Natural killer cell treated with Interleukin-12 subunit alpha and Interleukin-12 subunit beta and Interleukin-15 and Interleukin-18, amount 100 ng/mL, for 72 hours (primary cell): ENCODE data around the gene TRMO. TPM values are rescaled to one million over a fixed set of nuclear protein-coding genes. Genes with fewer than 3 reads are reported as not detected.
A peak's percentile ranks its signal among the peaks of the same experiment; 100 is the strongest.

Experiments used
- ATAC-seq, 2 donors: fragments of 150-1000 bp; cut with Tn5 transposase in 1 of 2; sonication (Bioruptor Pico), chemical (Tn5 transposase) in 1 of 2; 2 replicates each; pipeline ENCODE4 v1.10.0; 2021
- DNase-seq: peaks from one replicate; pipeline ENCODE4 v3.0.0; 2022; ENCODE audit warnings: low spot score
- H3K27ac Mint-ChIP-seq, 2 donors: 1 replicate in 1 of 2; 2 replicates in 1 of 2; pipeline ENCODE4 v1.8.0; 2022; ENCODE audit warnings: mixed read lengths in 2 of 2, mild to moderate bottlenecking in 1 of 2, moderate library complexity in 1 of 2
- H3K27me3 Mint-ChIP-seq, 2 donors: 1 replicate in 1 of 2; 2 replicates in 1 of 2; pipeline ENCODE4 v1.8.0; 2022; ENCODE audit warnings: mixed read lengths in 2 of 2
- H3K36me3 Mint-ChIP-seq: one replicate; pipeline ENCODE4 v1.8.0; 2022; ENCODE audit warnings: mixed read lengths
- H3K4me1 Mint-ChIP-seq, 2 donors: 1 replicate in 1 of 2; 2 replicates in 1 of 2; pipeline ENCODE4 v1.8.0; 2022; ENCODE audit warnings: low read depth in 2 of 2, mixed read lengths in 2 of 2, mild to moderate bottlenecking in 1 of 2
- H3K4me3 Mint-ChIP-seq: one replicate; pipeline ENCODE4 v1.8.0; 2022; ENCODE audit warnings: mixed read lengths
- H3K9me3 Mint-ChIP-seq: 2 replicates; pipeline ENCODE4 v1.8.0; 2022; ENCODE audit warnings: mixed read lengths
- total RNA-seq, 2 donors: library from RNA; stranded (reverse); gene quantifications; one replicate each; pipeline ENCODE4 v1.2.3, GENCODE V29; 2022

TRMO gene
- total RNA-seq, 2 donors from 2014 or later = 13.8 to 18.2 TPM

- H3K4me1 Mint-ChIP-seq = peaks cover 12 to 17% of the 10 kb centered on the region in 2 donors
- no peak overlapping the region for H3K4me3 Mint-ChIP-seq
- DNase-seq = no peak
These were observed 11.1 kb upstream of the TRMO start for GRCh38 chr9:97933297-97933998.

GRCh38 chr9:97930972-97931371, 8.7 kb upstream of the TRMO start:
- Mint-ChIP-seq H3K27ac (no peak overlapping the region), H3K4me3 (no peak overlapping the region), H3K4me1 (peaks cover 3 to 9% of the 10 kb centered on the region in 2 donors), H3K9me3 (no peaks in the 10 kb centered on the region), H3K36me3 (no peaks in the 10 kb centered on the region), H3K27me3 (no peaks in the 10 kb centered on the region)
- ATAC-seq = no peak
- no peak for DNase-seq

More at GRCh38 chr9:97933297-97933998, 11.1 kb upstream of the TRMO start:
- no peak overlapping the region for H3K27ac Mint-ChIP-seq
- H3K27me3 Mint-ChIP-seq = no peaks in the 10 kb centered on the region
- H3K36me3 Mint-ChIP-seq = no peaks in the 10 kb centered on the region
- ATAC-seq = no peak
- no peaks in the 10 kb centered on the region for H3K9me3 Mint-ChIP-seq

- Mint-ChIP-seq H3K4me1 (peaks cover 3 to 9% of the 10 kb centered on the region in 2 donors), H3K4me3 (no peak overlapping the region), H3K9me3 (no peaks in the 10 kb centered on the region), H3K27me3 (no peaks in the 10 kb centered on the region), H3K27ac (no peak overlapping the region), H3K36me3 (no peaks in the 10 kb centered on the region)
- DNase-seq = no peak
- ATAC-seq = no peak
These were observed 6.8 kb upstream of the TRMO start for GRCh38 chr9:97928986-97929604.

- Mint-ChIP-seq H3K9me3 (no peaks in the 10 kb centered on the region), H3K27ac (no peak overlapping the region), H3K27me3 (no peaks in the 10 kb centered on the region), H3K4me1 (peaks cover 16 to 31% of the 10 kb centered on the region in 2 donors), H3K36me3 (no peaks in the 10 kb centered on the region), H3K4me3 (no peak overlapping the region)
- DNase-seq (no peak), ATAC-seq (no peak)
These were observed 3.4 kb upstream of the TRMO start for GRCh38 chr9:97925497-97926334.

DNA sequence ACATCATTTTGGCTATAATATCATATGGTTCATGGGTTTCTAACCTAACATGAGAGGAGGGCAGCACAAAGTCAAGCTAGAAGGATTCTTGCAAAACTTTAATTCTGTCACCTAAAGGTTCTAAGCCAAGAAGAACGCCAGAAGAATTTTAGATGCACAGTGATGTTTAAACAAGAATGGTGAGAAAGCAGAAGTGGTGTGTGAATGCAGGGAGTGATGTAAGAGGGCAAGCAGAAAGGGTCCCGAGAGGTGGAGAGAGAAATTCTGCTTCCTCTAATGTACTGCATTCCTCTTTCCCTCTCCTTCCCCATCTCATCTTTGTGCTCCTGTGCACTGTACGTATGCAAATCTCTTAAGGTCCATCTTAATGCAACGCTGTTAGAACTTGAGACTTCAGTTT, 2.1 kb upstream of the TRMO start:
- no peaks in the 10 kb centered on the region for H3K27me3 Mint-ChIP-seq
- peaks cover 19 to 36% of the 10 kb centered on the region in 2 donors for H3K4me1 Mint-ChIP-seq
- ATAC-seq (no peak), DNase-seq (no peak)
- no peaks in the 10 kb centered on the region for H3K36me3 Mint-ChIP-seq
- H3K4me3 Mint-ChIP-seq = no peak overlapping the region
- H3K27ac Mint-ChIP-seq = peak overlapping the region in 1 of 2 donors; percentile 95
- H3K9me3 Mint-ChIP-seq = no peaks in the 10 kb centered on the region

DNA sequence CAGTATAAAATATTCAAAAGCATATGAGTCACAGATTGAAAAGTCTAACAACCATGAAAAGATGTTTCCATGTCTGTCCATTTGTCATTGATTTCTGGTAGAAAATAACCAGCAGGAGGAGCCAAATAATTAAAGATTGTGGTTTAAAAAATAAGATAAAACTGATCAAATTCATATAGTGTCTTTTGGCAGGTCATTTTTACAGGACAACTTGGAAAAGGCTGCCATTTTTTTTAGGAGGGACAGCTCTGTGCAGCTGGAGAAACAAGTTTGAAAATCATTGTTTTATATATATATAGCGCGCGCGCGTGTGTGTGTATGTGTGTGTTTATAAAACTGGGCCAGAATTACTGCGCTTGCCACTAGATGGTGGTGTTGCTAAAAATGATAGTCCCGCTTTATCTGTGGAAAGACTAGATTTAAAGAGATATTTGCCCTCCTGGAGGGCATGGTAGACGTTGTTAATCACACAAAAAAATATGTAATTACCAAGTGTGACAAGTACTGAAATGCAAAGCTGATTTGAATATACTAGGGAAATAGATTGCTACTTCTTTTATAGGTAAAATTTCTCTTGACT, 1.3 kb upstream of the TRMO start:
- Mint-ChIP-seq H3K4me3 (peak overlapping the region; percentile 89), H3K4me1 (peaks cover 19 to 42% of the 10 kb centered on the region in 2 donors), H3K27me3 (no peaks in the 10 kb centered on the region), H3K9me3 (no peaks in the 10 kb centered on the region), H3K36me3 (no peaks in the 10 kb centered on the region), H3K27ac (peak overlapping the region; percentile 93 to 95)
- DNase-seq (peak; percentile 71), ATAC-seq (peak; percentile 41 to 47)

DNA sequence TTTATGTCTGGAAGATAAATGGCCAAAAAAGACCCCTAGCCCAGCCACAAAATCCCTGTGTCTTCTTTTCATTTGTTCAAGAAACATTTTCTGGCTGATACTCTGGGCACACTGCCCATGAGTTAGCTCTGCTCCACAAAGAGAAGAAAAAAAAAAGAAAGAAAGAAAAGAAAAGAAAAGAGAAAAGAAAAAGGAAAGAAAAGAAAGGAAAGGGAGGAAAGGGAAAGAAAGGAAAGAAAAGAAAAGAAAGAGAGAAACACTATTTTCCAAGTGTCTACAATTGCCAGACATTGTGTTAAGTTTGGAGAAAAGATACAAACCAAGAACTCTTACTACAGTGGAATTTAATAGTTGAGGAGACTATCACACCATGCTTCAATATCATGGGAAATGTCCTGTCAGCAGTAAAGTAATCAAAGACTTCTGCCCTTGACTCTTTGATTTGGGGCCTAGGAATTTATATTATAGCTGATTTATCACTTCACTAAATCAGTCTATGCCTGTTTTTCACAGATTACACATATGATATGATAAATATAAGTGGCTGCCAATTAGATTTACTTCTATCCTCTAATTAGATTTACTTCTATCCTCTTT, 3.0 kb downstream of the TRMO start:
- peak overlapping the region; percentile 4 for H3K4me3 Mint-ChIP-seq
- H3K27ac Mint-ChIP-seq = peak overlapping the region in 1 of 2 donors; percentile 87
- H3K27me3 Mint-ChIP-seq = no peaks in the 10 kb centered on the region
- no peaks in the 10 kb centered on the region for H3K9me3 Mint-ChIP-seq
- DNase-seq = no peak
- no peak for ATAC-seq
- H3K36me3 Mint-ChIP-seq = peaks cover 4% of the 10 kb centered on the region
- H3K4me1 Mint-ChIP-seq = peaks cover 19 to 44% of the 10 kb centered on the region in 2 donors

DNA sequence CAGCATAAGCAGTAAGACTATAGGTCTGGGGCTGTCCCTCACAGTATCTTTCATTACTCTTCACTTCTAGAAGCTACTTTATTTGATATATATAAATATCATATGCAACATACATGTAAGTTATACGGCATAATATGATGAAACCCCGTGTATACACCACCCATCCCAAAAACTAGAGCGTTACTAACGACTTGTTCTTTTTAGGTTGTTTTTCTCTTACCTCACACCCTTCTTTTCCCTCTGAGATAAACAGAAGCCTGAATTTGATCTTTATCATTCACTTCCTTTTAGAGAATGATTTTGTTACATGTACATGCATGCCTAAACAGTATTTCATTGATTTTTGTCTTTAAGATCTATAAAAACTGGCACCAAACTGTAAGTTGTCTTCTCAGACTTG, 3.7 kb downstream of the TRMO start:
- DNase-seq (no peak), ATAC-seq (no peak)
- Mint-ChIP-seq H3K27me3 (no peaks in the 10 kb centered on the region), H3K9me3 (no peaks in the 10 kb centered on the region), H3K36me3 (peaks cover 8% of the 10 kb centered on the region), H3K4me3 (no peak overlapping the region), H3K4me1 (peaks cover 16 to 40% of the 10 kb centered on the region in 2 donors), H3K27ac (peak overlapping the region in 1 of 2 donors; percentile 87)

DNA sequence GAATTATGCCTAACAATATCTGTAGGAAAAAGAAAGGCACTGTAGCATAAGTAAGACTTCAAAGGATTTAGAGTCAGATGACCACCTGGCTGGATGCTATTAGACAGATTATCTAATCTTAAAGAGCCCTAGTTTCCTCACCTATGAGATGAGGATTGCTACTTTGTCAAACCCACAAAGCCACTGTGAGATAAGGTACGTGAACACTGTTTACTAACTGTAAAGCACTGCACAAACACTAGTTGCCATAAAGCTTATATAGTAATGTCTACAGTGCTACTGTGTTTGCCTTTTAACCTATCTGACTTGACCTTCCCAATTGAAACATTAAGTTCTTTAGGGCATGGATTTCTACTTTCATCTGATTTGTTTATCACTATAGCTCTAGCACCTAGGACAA, 10.3 kb downstream of the TRMO start:
- ATAC-seq (no peak), DNase-seq (no peak)
- Mint-ChIP-seq H3K4me1 (peaks cover 19 to 25% of the 10 kb centered on the region in 2 donors), H3K9me3 (no peaks in the 10 kb centered on the region), H3K27ac (no peak overlapping the region), H3K27me3 (no peaks in the 10 kb centered on the region), H3K4me3 (no peak overlapping the region), H3K36me3 (peaks cover 14% of the 10 kb centered on the region)

- H3K4me1 Mint-ChIP-seq = peaks cover 20 to 26% of the 10 kb centered on the region in 2 donors
These were observed 10.8 kb downstream of the TRMO start for GRCh38 chr9:97911528-97911927.

GRCh38 chr9:97910357-97910756, 11.9 kb downstream of the TRMO start:
- Mint-ChIP-seq H3K27me3 (no peaks in the 10 kb centered on the region), H3K4me3 (no peak overlapping the region), H3K27ac (peak overlapping the region in 1 of 2 donors; percentile 6), H3K4me1 (peaks cover 28 to 37% of the 10 kb centered on the region in 2 donors), H3K9me3 (no peaks in the 10 kb centered on the region), H3K36me3 (peaks cover 19% of the 10 kb centered on the region)
- DNase-seq = no peak
- ATAC-seq = peak; percentile 34 to 53

More at GRCh38 chr9:97911528-97911927, 10.8 kb downstream of the TRMO start:
- Mint-ChIP-seq H3K36me3 (peaks cover 14% of the 10 kb centered on the region), H3K9me3 (no peaks in the 10 kb centered on the region), H3K4me3 (no peak overlapping the region), H3K27ac (no peak overlapping the region), H3K27me3 (no peaks in the 10 kb centered on the region)
- DNase-seq = no peak
- ATAC-seq = no peak

GRCh38 chr9:97908705-97909104, 13.6 kb downstream of the TRMO start:
- H3K4me1 Mint-ChIP-seq = peaks cover 38 to 46% of the 10 kb centered on the region in 2 donors
- H3K9me3 Mint-ChIP-seq = no peaks in the 10 kb centered on the region
- no peak overlapping the region for H3K4me3 Mint-ChIP-seq
- no peaks in the 10 kb centered on the region for H3K27me3 Mint-ChIP-seq
- H3K27ac Mint-ChIP-seq = no peak overlapping the region
- ATAC-seq (no peak), DNase-seq (no peak)
- H3K36me3 Mint-ChIP-seq = peaks cover 11% of the 10 kb centered on the region

DNA sequence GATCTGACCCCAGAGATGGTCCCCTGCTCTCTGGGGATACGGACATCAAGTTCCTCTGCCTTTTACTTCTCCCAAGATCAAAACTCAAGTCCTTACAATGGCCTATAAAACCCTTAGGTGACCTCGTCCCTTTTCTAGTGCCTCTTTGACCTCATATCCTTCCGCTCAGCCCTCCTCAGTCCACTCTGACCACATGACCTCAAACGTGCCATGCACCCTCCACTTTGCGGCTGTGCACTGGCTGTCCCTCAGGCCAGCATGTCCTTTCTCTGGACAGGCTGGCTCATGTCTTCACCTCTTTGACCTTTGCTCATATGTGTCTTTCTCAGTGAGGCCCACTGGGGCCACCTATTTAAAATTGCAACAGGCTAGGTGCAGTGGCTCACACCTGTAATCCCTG, 14.7 kb downstream of the TRMO start:
- peaks cover 11% of the 10 kb centered on the region for H3K36me3 Mint-ChIP-seq
- DNase-seq (no peak), ATAC-seq (no peak)
- peak overlapping the region; percentile 71 for H3K4me3 Mint-ChIP-seq
- no peaks in the 10 kb centered on the region for H3K9me3 Mint-ChIP-seq
- H3K27ac Mint-ChIP-seq = peak overlapping the region; percentile 85 to 86
- H3K27me3 Mint-ChIP-seq = no peaks in the 10 kb centered on the region
- peaks cover 38 to 46% of the 10 kb centered on the region in 2 donors for H3K4me1 Mint-ChIP-seq
